ENCODE data around the gene ARHGDIG. TPM values are rescaled to one million over a fixed set of nuclear protein-coding genes. Genes with fewer than 3 reads are reported as not detected.
A peak's percentile ranks its signal among the peaks of the same experiment; 100 is the strongest.
"Not testable (repeated sequence)": the region's sequence is repeated elsewhere in the genome, so short reads cannot be mapped to it uniquely, and the experiment has no call there.

The ARHGDIG gene
- polyA plus RNA-seq (ENCODE audit: insufficient read length in 3 of 3): 1 to 10 TPM; 1.3 to 6.1 (median 2.6) TPM
- long read RNA-seq, donor 1, partial matches to known transcripts: 0 of 1 reads
- long read RNA-seq, donor 1, other reads (novel, unspliced or antisense): 0 of 1 reads
- long read RNA-seq, donor 2, partial matches to known transcripts: 0 of 4 reads
- long read RNA-seq, donor 2, other reads (novel, unspliced or antisense): 0 of 4 reads
- long read RNA-seq, donor 3, partial matches to known transcripts: 0 of 2 reads
- long read RNA-seq, donor 3, other reads (novel, unspliced or antisense): 0 of 2 reads
- long read RNA-seq, donor 4, partial matches to known transcripts: 0 of 1 reads
- long read RNA-seq, donor 4, other reads (novel, unspliced or antisense): 0 of 1 reads
- long read RNA-seq, donor 5: 0 reads
- long read RNA-seq, donor 6, partial matches to known transcripts: 0 of 2 reads
- long read RNA-seq, donor 6, other reads (novel, unspliced or antisense): 0 of 2 reads
- long read RNA-seq, donor 7, partial matches to known transcripts: 0 of 1 reads
- long read RNA-seq, donor 7, other reads (novel, unspliced or antisense): 0 of 1 reads
- long read RNA-seq, donor 8: 0 reads
- long read RNA-seq, donor 9, partial matches to known transcripts: 0 of 1 reads
- long read RNA-seq, donor 9, other reads (novel, unspliced or antisense): 0 of 1 reads
- long read RNA-seq, donor 10, transcript ARHGDIG-201 (6 exons, 949 nt): major isoform, 5 of 5 reads
- long read RNA-seq, donor 10, partial matches to known transcripts: 0 of 5 reads
- long read RNA-seq, donor 10, other reads (novel, unspliced or antisense): 0 of 5 reads
- long read RNA-seq, donor 11: 0 reads
- long read RNA-seq, donor 12: 0 reads
- long read RNA-seq, donor 13: 0 reads
- long read RNA-seq, donor 14, partial matches to known transcripts: 0 of 2 reads
- long read RNA-seq, donor 14, other reads (novel, unspliced or antisense): 0 of 2 reads
- long read RNA-seq, donor 15, partial matches to known transcripts: 0 of 2 reads
- long read RNA-seq, donor 15, other reads (novel, unspliced or antisense): 0 of 2 reads
- long read RNA-seq, donor 16, transcript ARHGDIG-201 (6 exons, 949 nt): major isoform, 8 of 8 reads
- long read RNA-seq, donor 16, partial matches to known transcripts: 0 of 8 reads
- long read RNA-seq, donor 16, other reads (novel, unspliced or antisense): 0 of 8 reads

GRCh38 chr16:280552-280951 is at the start of gene ARHGDIG:
TSS of gene ARHGDIG (plus strand) at chr16:280591. CDS start at chr16:280681, 90 bp downstream.
- no peak for DNase-seq (ENCODE audit: extremely low read depth in 1 of 11, low read depth in 9 of 11, low spot score in 4 of 11)

GRCh38 chr16:230949-231348 is 49.4 kb upstream of the ARHGDIG start:
- DNase-seq (ENCODE audit: extremely low read depth in 1 of 11, low read depth in 9 of 11, low spot score in 4 of 11): no peak

DNA sequence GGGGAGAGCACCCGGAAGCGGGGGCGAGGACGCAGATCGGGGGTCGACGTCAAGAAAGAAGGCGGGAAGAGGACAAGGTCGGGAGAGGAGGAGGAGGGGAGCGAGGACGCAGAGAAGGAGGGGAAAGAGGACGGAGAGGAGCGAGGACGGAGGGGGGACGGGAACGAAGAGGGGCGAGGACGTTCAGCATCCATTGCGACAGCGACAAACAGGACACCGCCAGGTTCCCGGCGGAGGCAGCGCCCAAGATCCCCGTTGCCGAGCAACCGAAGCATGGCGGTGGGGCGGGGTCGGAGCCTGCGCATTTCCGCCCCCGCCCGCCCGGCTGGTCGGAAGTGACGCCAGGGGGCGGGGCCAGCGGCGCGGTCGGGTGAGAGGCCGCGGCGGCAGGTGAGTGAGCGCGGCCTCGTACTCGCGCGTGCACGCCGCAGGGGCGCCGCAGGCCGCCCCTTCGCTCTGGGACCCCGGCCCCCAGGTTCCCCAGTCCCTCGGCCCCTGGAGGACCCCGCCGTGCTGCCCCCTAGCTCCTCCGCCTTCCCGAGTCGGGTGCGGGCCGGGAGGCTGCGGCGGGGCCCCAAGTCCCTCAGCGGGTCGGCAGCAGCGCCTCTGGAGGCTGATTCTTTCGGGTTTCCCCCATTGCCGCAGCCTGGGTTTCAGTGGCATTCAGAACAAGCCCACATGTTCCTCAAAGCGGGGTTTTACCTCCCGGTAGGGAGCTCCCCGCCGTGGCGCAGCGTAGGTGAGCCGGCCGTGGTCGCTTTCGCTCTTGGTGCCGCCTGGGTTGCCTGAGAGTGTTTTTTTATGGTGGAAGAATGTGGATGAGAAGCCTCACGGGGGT is 45.7 kb upstream of the ARHGDIG start, which contains the start of gene FAM234A:
Gene FAM234A, plus strand, starts transcription at position 354 of the 838 bp plus-strand sequence. CDS start 19,593 bp downstream, outside the sequence.
- DNase-seq (ENCODE audit: extremely low read depth in 1 of 11, low read depth in 9 of 11, low spot score in 4 of 11): peak; percentile 78 to 93 (median 87)

DNA sequence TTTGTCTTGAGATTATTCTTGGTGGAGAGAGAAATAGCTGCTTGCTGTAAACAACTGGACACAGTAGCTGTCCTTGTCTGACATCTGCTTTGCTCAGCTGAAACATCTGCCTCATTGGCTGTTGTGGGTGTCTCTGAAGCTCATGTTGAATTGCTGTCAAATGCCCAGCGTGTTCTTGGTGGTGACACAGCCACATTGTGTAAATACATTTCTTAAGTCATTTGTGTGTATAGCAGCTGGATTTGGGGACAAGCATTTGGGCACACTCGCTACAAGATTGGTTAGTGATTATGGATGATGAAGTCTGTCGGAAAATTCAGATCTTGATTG is 40.5 kb upstream of the ARHGDIG start:
- no peak for DNase-seq (ENCODE audit: extremely low read depth in 1 of 11, low read depth in 9 of 11, low spot score in 4 of 11)

DNA sequence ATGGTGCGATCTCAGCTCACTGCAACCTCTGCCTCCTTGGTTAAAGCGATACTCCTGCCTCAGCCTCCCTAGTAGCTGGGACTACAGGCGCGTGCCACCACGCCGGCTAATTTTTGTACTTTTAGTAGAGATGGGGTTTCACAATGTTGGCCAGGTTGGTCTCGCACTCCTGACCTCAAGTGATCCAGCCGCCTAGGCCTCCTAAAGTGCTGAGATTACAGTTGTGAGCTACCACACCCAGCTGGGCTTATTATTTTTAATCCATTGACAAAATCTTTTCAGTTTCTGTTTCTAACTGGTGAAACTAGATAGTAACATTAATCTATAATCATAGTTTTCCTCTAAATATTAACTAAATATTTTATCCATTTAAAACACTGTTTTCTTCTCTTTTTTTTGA is 39.8 kb upstream of the ARHGDIG start:
- DNase-seq (ENCODE audit: extremely low read depth in 1 of 11, low read depth in 9 of 11, low spot score in 4 of 11): no peak

GRCh38 chr16:242281-242680 is 38.1 kb upstream of the ARHGDIG start:
- DNase-seq (ENCODE audit: extremely low read depth in 1 of 11, low read depth in 9 of 11, low spot score in 4 of 11): no peak

- no peak for DNase-seq (ENCODE audit: extremely low read depth in 1 of 11, low read depth in 9 of 11, low spot score in 4 of 11)
Measured at GRCh38 chr16:243348-243747, 37.0 kb upstream of the ARHGDIG start.

GRCh38 chr16:245105-245504 is 35.3 kb upstream of the ARHGDIG start:
- no peak for DNase-seq (ENCODE audit: extremely low read depth in 1 of 11, low read depth in 9 of 11, low spot score in 4 of 11)

DNA sequence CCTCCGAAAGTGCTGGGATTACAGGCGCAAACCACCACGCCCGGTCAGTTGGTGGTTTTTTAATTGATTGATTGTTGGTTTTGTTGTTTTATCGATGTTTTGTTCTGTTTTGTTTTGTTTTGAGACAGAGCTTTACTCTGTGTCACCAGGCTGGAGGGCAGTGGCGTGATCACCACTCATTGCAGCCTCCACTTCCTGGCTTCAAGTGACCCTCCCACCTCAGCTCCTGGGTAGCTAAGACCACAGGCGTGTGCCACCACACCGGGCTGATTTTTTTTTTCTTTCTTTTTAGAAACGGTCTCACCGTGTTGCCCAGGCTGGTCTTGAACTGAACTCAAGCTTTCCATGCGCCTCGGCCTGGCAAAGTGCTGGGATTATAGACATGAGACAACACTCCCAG is 33.4 kb upstream of the ARHGDIG start:
- no peak for DNase-seq (ENCODE audit: extremely low read depth in 1 of 11, low read depth in 9 of 11, low spot score in 4 of 11)

DNA sequence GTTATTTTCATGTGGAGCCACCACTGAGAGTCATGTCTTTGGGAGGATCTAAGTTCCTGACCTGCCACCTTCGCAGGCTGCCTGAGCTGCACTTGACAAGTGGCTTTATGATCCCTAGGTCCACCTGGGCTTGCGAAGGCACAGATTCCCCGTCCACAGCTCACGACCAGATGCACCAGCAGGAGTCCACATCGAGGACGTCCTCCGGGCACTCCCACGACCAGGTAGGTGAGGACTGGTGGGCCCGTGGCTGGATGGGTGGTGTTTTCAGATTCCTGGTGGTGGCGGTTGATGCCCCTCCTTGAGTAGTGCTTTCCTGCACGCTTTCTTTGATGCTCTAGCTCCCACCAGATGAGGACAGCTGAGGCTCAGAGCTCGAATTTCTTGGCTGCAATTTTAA is 31.0 kb upstream of the ARHGDIG start:
- no peak for DNase-seq (ENCODE audit: extremely low read depth in 1 of 11, low read depth in 9 of 11, low spot score in 4 of 11)

GRCh38 chr16:252366-253337 is 27.7 kb upstream of the ARHGDIG start:
- DNase-seq (ENCODE audit: extremely low read depth in 1 of 11, low read depth in 9 of 11, low spot score in 4 of 11): no peak

DNA sequence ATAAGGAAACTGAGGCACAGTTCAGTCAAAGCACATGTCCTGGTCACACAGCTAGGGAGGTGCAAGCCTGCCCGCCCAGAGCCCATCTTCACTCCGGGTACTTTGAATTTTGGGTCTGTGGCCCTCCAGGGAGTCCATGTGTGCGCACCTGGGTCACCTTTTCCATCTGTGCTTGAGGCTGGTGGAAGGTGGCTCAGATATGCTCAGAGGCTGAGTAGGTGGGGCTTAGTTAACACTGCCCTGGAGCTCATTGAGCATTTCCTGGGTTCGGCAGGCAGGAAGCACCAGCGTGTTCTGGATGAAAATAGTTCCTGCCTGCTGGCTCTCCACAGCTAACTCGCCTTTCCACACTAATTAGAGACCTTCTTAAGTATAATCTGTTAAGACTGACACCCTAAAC is 26.6 kb upstream of the ARHGDIG start:
- no peak for DNase-seq (ENCODE audit: extremely low read depth in 1 of 11, low read depth in 9 of 11, low spot score in 4 of 11)

GRCh38 chr16:254461-254860 is 25.9 kb upstream of the ARHGDIG start:
- no peak for DNase-seq (ENCODE audit: extremely low read depth in 1 of 11, low read depth in 9 of 11, low spot score in 4 of 11)

- no peak for DNase-seq (ENCODE audit: extremely low read depth in 1 of 11, low read depth in 9 of 11, low spot score in 4 of 11)
Measured at GRCh38 chr16:255183-255582, 25.2 kb upstream of the ARHGDIG start.

GRCh38 chr16:258091-258490 is 22.3 kb upstream of the ARHGDIG start:
- DNase-seq (ENCODE audit: extremely low read depth in 1 of 11, low read depth in 9 of 11, low spot score in 4 of 11): not testable (repeated sequence)

DNA sequence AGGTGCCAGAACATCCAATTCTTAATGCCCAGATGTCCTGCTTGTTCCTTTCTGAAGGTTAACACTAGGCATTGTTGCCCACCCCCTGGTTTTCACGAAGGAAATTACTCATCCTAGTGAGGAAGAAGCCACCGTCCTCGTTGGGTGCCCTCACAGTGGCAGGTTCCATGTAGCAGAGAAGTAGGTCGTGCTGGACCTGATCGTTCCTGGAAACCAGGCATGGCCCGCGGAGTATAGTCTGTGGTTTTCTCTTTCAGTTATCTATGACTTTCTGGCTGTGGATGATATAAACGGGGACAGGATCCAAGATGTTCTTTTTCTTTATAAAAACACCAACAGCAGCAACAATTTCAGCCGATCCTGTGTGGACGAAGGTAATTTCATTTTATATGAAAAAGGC is 21.2 kb upstream of the ARHGDIG start:
- no peak for DNase-seq (ENCODE audit: extremely low read depth in 1 of 11, low read depth in 9 of 11, low spot score in 4 of 11)

GRCh38 chr16:259814-260253 is 20.6 kb upstream of the ARHGDIG start:
- no peak for DNase-seq (ENCODE audit: extremely low read depth in 1 of 11, low read depth in 9 of 11, low spot score in 4 of 11)
